K562 (cell line): ENCODE results near the gene SAE1. TPM values are rescaled to one million over a fixed set of nuclear protein-coding genes. Genes with fewer than 3 reads are reported as not detected.

Experiments
- ATAC-seq: fragments of 200-7000 bp; cut with Tn5 transposase; 3 replicates; pipeline ENCODE4 v1.9.1; 2020; ENCODE audit warnings: moderate library complexity
- BruUV-seq: library from RNA; stranded (reverse); fragments of 400-500 nt; replicated peaks from 2 replicates; lab custom pipeline; 2021; lab: Mats Ljungman, UMichigan
- CTCF ChIA-PET: fragments of 300-600 bp; formaldehyde crosslinking; extraction: SDS; loops from one replicate; lab custom pipeline; 2021; ENCODE audit warnings: low intra/inter-chr PET ratio; lab: Yijun Ruan, JAX
- POLR2A ChIA-PET: fragments of 300-600, 350-650 bp; sonication (Branson Sonifier 250); formaldehyde crosslinking; extraction: SDS; loops from one replicate; lab custom pipeline; 2021; ENCODE audit warnings: antibody characterized with exemption, inconsistent platforms; lab: Yijun Ruan, JAX
- DNase-seq, 4 experiments: peaks; one replicate each; pipeline versions ENCODE4 v3.0.0 to v3.0.0-alpha.2; 2011 to 2018; ENCODE audit warnings: low spot score in 3 of 4, mixed read lengths in 3 of 4; ENCODE audit errors: extremely low read depth in 1 of 4
- FAIRE-seq: peaks from 2 replicates; lab custom pipeline; 2011; peaks lifted over from hg19 to GRCh38; lab: Jason Lieb, UNC
- H2AFZ ChIP-seq: 2 replicates; pipeline ENCODE4 v1.6.0; 2011; ENCODE audit warnings: low read depth, low read length, control low read depth, inconsistent platforms
- H3K27ac ChIP-seq: fragments of 200-600 bp; 3 replicates; pipeline ENCODE4 v1.8.0; 2011; ENCODE audit warnings: low read depth, mild to moderate bottlenecking, control low read depth, inconsistent platforms, low read length, moderate library complexity, mixed read lengths; ENCODE audit errors: extremely low read depth
- H3K27me3 ChIP-seq, 2 experiments: fragments of 300-600 bp in 1 of 2; 2 replicates in 1 of 2; 3 replicates in 1 of 2; pipeline versions ENCODE4 v1.6.0 to v1.8.0; 2011; ENCODE audit warnings: inconsistent platforms in 2 of 2, low read length in 2 of 2, mild to moderate bottlenecking in 1 of 2, mixed read lengths in 1 of 2, moderate library complexity in 1 of 2; ENCODE audit not compliant: control insufficient read depth in 2 of 2, insufficient read depth in 2 of 2
- H3K36me3 ChIP-seq: fragments of 300-600 bp; 3 replicates; pipeline ENCODE4 v1.8.0; 2011; ENCODE audit warnings: mild to moderate bottlenecking, low read length, inconsistent platforms; ENCODE audit not compliant: control insufficient read depth, insufficient read depth
- H3K4me1 ChIP-seq, 2 experiments: fragments of 200-600 bp in 1 of 2; replicated peaks in 1 of 2; 2 replicates in 1 of 2; 3 replicates in 1 of 2; pipeline versions ENCODE4 v1.5.1 to v1.8.0; 2011; ENCODE audit warnings: inconsistent platforms in 2 of 2, low read length in 2 of 2, mild to moderate bottlenecking in 1 of 2, mixed read lengths in 1 of 2, moderate library complexity in 1 of 2; ENCODE audit not compliant: control insufficient read depth in 2 of 2, insufficient read depth in 2 of 2
- H3K4me2 ChIP-seq: 2 replicates; pipeline ENCODE4 v1.6.1; 2011; ENCODE audit warnings: low read length, control low read depth, inconsistent platforms, mixed read lengths; ENCODE audit not compliant: insufficient read depth
- H3K4me3 ChIP-seq: fragments of 200-600 bp; sonication (generic), shearing (Covaris generic); 2 replicates; pipeline ENCODE4 v1.5.1; 2016; ENCODE audit warnings: control low read depth, inconsistent platforms
- H3K79me2 ChIP-seq: fragments of 200-600 bp; 3 replicates; pipeline ENCODE4 v1.8.0; 2011; ENCODE audit warnings: low read length, inconsistent platforms; ENCODE audit not compliant: control insufficient read depth, insufficient read depth
- H3K9ac ChIP-seq, 2 experiments: 2 replicates each; pipeline versions ENCODE4 v1.6.0 to v1.6.1; 2011; ENCODE audit warnings: low read depth in 2 of 2, low read length in 2 of 2, control low read depth in 1 of 2, inconsistent platforms in 1 of 2, mild to moderate bottlenecking in 1 of 2, mixed read lengths in 1 of 2; ENCODE audit not compliant: insufficient read depth in 1 of 2
- H3K9me1 ChIP-seq: one replicate; pipeline ENCODE4 v1.6.0; 2011; ENCODE audit warnings: inconsistent platforms, mild to moderate bottlenecking, low read length, moderate library complexity; ENCODE audit not compliant: control insufficient read depth, insufficient read depth
- H3K9me3 ChIP-seq: replicated peaks from 2 replicates; pipeline ENCODE4 v1.5.1; 2011; ENCODE audit warnings: low read depth, low read length, inconsistent platforms; ENCODE audit not compliant: control insufficient read depth, insufficient read depth
- H4K20me1 ChIP-seq: replicated peaks from 2 replicates; pipeline ENCODE4 v1.6.1; 2011; ENCODE audit warnings: low read length, inconsistent platforms, mixed read lengths; ENCODE audit not compliant: control insufficient read depth, insufficient read depth
- POLR2G ChIP-seq: fragments of 200-400 bp; formaldehyde crosslinking; IDR thresholded peaks from 2 replicates; pipeline ENCODE4 v1.6.1; 2017; ENCODE audit warnings: low read depth, mild to moderate bottlenecking, antibody characterized with exemption, low read length, moderate library complexity
- SRF ChIP-seq, 2 experiments: fragments of 250-450, 450-650 bp in 1 of 2; sonication (Bioruptor Pico) in 1 of 2; sonication (generic) in 1 of 2; formaldehyde crosslinking; IDR thresholded peaks; 2 replicates each; pipeline versions ENCODE4 v1.5.0 to v1.5.1; 2020 to 2022; ENCODE audit warnings: mild to moderate bottlenecking in 1 of 2, missing genetic modification reagents in 1 of 2
- ZNF140 ChIP-seq: fragments of 250-450 bp; sonication (Bioruptor Pico); IDR thresholded peaks from 2 replicates; pipeline ENCODE4 v1.8.0; 2021; ENCODE audit warnings: moderate library complexity, mild to moderate bottlenecking, inconsistent platforms
- WGBS: fragments of 100-300 bp; shearing (Covaris generic); methylation state at CpG from one replicate; pipeline ENCODE4 v1.1.6; 2016; ENCODE audit warnings: low coverage, mixed read lengths; ENCODE audit not compliant: insufficient coverage; ENCODE audit errors: missing lambda C conversion rate; 5-methylcytosine and 5-hydroxymethylcytosine counted together
- in situ Hi-C: fragments of 300-500 bp; cut with MboI; formaldehyde crosslinking; loops from 4 replicates; pipeline ENCODE4 v1.15.0; 2018; ENCODE audit warnings: inconsistent platforms, mixed read lengths
- intact Hi-C: fragments of 100-400 bp; cut with micrococcal nuclease; formaldehyde crosslinking; loops from 2 replicates; pipeline ENCODE4 v1.14.2; 2022
- polyA plus RNA-seq, 8 experiments: library from polyadenylated mRNA; depleted of rRNA in 4 of 8; stranded (reverse) in 5 of 8; unstranded in 3 of 8; fragments of >200 nt; fragmentation: Nextera tagmentation in 2 of 8; fragmentation: Illumina TruSeq in 1 of 8; extraction: Ambion mirVana in 2 of 8; extraction: Trizol in 1 of 8; gene quantifications; 2 replicates each; pipeline versions ENCODE4 v1.2.1 to v1.2.3, GENCODE V29; 2011 to 2014; ENCODE audit warnings: inconsistent platforms in 1 of 8, missing spikeins in 1 of 8
- total RNA-seq, 7 experiments: library from RNA; depleted of rRNA in 6 of 7; stranded (reverse); fragments of >200 nt in 6 of 7; fragmentation: Illumina TruSeq in 2 of 7; extraction: Trizol in 2 of 7; gene quantifications; 2 replicates each; pipeline versions ENCODE4 v1.2.1 to v1.2.3, GENCODE V29; 2011 to 2021; ENCODE audit warnings: low replicate concordance in 1 of 7

Gene SAE1
- total and polyA plus RNA-seq, 9 of the 15 experiments (the other 6 are each of a cell fraction or from before 2014, with no cell fraction given) = 82.8 to 299 (median 217) TPM

GRCh38 chr19:47096721-47097120 lies 33.9 kb upstream of the SAE1 start:
- DNase-seq = no peak
- no peak for FAIRE-seq
- POLR2A ChIA-PET = interaction anchor here (0.9 to 2.7 kb wide), 4 partner anchors 10 to 147 kb away, joined by 3 to 13 read pairs (median 4); no protein-coding TSS in a partner anchor
- Histone ChIP-seq H2AFZ (no peak overlapping the region), H3K27me3 (no peaks in the 10 kb centered on the region), H4K20me1 (no peaks in the 10 kb centered on the region), H3K27ac (no peak overlapping the region; the same call in 2 of the 3 replicates), H3K4me3 (no peak overlapping the region), H3K4me1 (peaks cover 19 to 33% of the 10 kb centered on the region in 2 experiments; a peak in 4 of 5 replicates), H3K9me3 (no peaks in the 10 kb centered on the region), H3K9ac (peak overlapping the region in 1 of 2 experiments; percentile 73; a peak in 2 of 4 replicates), H3K79me2 (peaks cover 77% of the 10 kb centered on the region), H3K36me3 (peaks cover 75% of the 10 kb centered on the region; the same call in 2 of the 3 replicates), H3K4me2 (no peak overlapping the region), H3K9me1 (no peaks in the 10 kb centered on the region)
- intact Hi-C loops (no loop called here), in situ Hi-C loops (no loop called here)
- TF ChIP-seq ZNF140 (CRISPR knock-in tag) = no peak
- 93% methylated on average over 9 of the region's 9 CpGs for WGBS
- BruUV-seq = no TSS peak
- no peak for ATAC-seq
- CTCF ChIA-PET = no interaction called here

- 93% methylated on average over 27 of the region's 31 CpGs for WGBS
- BruUV-seq = no TSS peak
- Histone ChIP-seq H3K4me3 (no peak overlapping the region), H3K36me3 (peaks cover 74% of the 10 kb centered on the region; the same call in 2 of the 3 replicates), H4K20me1 (no peaks in the 10 kb centered on the region), H3K4me1 (peaks cover 19 to 33% of the 10 kb centered on the region in 2 experiments; a peak in 4 of 5 replicates), H3K9me3 (no peaks in the 10 kb centered on the region), H2AFZ (no peak overlapping the region), H3K9me1 (peaks cover 1% of the 10 kb centered on the region), H3K9ac (peak overlapping the region in 1 of 2 experiments; percentile 54; a peak in 2 of 4 replicates), H3K4me2 (no peak overlapping the region), H3K27me3 (no peaks in the 10 kb centered on the region), H3K27ac (no peak overlapping the region; the same call in 2 of the 3 replicates), H3K79me2 (peaks cover 86% of the 10 kb centered on the region)
- ChIA-PET POLR2A (interaction anchor here (0.7 to 2.7 kb wide), 7 partner anchors 9 to 147 kb away, joined by 3 to 17 read pairs (median 5); partner anchors contain the start of gene ZC3H4), CTCF (no interaction called here)
- intact Hi-C loops = no loop called here
- in situ Hi-C loops = no loop called here
- FAIRE-seq = no peak
- no peak for DNase-seq
- TF ChIP-seq POLR2G = 0 out of 2 replicates have a peak, but pooled peaks have one; percentile 13
- no peak for TF ChIP-seq SRF (CRISPR knock-in tag; IDR thresholded peaks at IDR 0.05)
- ATAC-seq = no peak
These were observed 33.0 kb upstream of the SAE1 start for GRCh38 chr19:47097396-47098201.
